Mesangial cell (primary cell): ENCODE results near the gene REPS2. TPM values are rescaled to one million over a fixed set of nuclear protein-coding genes. Genes with fewer than 3 reads are reported as not detected.

Experiments used
- total RNA-seq: library from RNA; depleted of rRNA; stranded (reverse); fragments of >200 nt; gene quantifications from 2 replicates; pipeline ENCODE4 v1.2.3, GENCODE V29; 2015

Gene REPS2
- 1.6 and 3.7 TPM in 2 replicates for total RNA-seq

GRCh38 chrX:16946361-16946964 lies at the start of gene REPS2:
TSS of gene REPS2 (plus strand) at chrX:16946658. CDS start at chrX:16946862, 204 bp downstream.

Other genes starting within 250 kb of the REPS2 start
- gene CTPS2, start 234.0 kb upstream of the REPS2 start, total RNA-seq = 12.0 and 12.5 TPM in 2 replicates
- gene SYAP1, start 227.0 kb upstream of the REPS2 start, total RNA-seq = 19.8 and 23.3 TPM in 2 replicates
- gene TXLNG, start 160.2 kb upstream of the REPS2 start, total RNA-seq = 6.5 and 7.8 TPM in 2 replicates
- 74.2 and 114 TPM in 2 replicates for gene RBBP7, start 76.3 kb upstream of the REPS2 start, total RNA-seq